NT2/D1 (cell line): Measurements from ENCODE around the gene GFER.

Source experiments
- SUZ12 ChIP-seq: IDR thresholded peaks from 2 replicates; pipeline ENCODE4 v1.6.1; 2011; ENCODE audit not compliant: insufficient read length, insufficient read depth; ENCODE audit errors: extremely low read depth
- YY1 ChIP-seq: IDR thresholded peaks from 2 replicates; pipeline ENCODE4 v1.6.1; 2011; ENCODE audit not compliant: insufficient read length, insufficient read depth
- ZNF274 ChIP-seq: IDR thresholded peaks from 2 replicates; pipeline ENCODE4 v1.6.1; 2011; ENCODE audit warnings: mild to moderate bottlenecking, low read depth, low read length

DNA sequence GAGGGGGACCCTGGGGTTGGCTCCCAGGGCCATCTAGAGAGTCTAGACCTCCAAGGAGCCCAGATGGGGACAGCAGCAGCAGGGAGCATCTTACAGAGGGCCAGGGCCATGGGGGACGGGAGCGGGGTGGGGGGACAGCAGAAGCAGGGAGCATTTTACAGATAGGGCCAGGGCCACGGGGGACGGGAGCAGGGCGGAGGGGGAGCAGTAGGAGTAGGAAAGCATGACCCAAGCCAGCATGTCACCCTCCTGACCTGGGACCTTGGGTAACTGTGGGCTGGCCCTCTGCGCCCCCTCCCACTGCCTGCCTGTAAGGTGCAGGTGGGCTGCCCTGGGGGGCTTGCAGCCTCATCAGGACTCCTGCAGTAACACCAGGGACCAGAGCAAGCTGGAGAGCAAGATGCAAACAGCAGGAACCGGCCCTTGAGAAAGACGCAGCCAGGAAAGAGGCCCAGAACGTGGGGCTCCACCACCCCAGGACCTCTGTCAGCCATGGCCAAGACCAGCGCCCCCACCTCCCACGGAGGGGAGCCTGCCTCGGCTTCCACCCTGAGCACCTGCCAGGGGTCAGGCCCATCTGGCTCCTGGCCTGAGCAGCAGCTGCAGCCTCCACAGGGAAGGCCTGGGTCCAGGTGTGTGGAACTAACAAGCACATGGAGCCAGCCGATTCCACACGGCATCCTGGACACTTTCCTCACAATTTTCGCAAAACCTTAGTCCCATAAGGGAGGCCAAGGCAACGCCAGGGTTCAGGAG, 23.3 kb downstream of the GFER start:
- TF ChIP-seq SUZ12 (no peak), ZNF274 (no peak), YY1 (no peak)
